ENCODE results near the gene PDGFD.
"Not testable (repeated sequence)": the region's sequence is repeated elsewhere in the genome, so short reads cannot be mapped to it uniquely, and the experiment has no call there.

Gene PDGFD

DNA sequence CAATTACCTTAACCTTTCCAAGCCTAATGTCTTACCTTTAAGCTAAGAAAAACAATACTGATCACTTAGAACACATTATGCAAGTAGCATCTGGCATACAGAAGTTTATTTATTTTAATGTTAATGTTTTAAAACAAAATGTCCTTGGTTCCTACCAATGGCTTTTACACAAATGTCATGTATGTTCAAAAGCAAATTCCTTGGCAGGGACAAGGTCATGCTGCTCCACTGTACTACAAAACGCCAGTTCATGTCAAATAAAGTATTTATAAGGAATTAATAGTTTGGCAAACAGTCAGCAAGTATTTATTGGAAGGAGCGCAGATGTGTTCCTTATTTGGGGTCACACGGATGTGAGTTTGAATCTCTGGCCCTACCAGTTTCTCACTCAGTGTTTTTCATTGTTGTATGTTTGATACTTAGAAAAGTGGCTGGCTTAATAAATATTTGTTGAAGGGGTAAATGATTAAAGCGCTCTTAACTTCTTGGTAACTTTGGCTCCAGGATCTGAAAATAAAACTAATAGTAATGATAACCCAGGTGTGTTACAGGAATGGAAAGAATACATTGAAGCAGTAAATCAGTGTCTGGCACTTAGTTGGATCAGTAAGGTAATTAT is 108.9 kb downstream of the PDGFD start:
- DNase-seq (ENCODE audit: low read depth in 2 of 2) = no peak

DNA sequence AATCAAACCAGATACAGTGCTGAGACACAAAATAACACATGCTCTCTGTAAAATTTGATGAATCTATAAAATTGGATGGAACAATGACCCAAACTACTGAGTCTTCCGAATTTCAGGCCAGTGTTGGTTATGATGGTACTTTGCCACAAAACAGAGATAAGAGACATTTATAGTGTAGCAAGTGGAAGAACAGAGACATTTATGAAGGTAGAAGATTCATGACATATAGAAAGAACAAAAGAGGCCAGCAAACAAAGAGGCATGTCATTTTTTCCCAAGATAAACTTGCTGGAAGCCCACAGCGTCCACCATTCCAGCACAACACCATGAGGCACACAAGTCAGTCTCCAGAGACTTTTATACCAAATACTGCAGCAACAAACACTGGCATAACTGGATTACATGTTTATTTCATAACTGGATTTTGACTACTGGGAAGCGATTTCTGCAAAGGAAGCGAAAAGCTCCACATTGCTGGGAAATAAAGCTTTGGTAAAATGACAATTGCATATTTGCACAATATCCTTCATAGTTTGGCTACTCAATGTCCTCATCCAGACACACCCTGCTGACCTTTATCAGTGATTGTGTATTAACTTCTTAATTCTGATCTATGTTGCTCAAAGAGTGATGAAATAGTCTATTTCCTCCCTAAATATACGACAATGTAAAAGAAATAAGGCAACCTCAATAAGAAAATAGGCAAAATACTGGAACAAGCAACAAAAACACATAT is 110.0 kb downstream of the PDGFD start:
- no peak for DNase-seq (ENCODE audit: low read depth in 2 of 2)

DNA sequence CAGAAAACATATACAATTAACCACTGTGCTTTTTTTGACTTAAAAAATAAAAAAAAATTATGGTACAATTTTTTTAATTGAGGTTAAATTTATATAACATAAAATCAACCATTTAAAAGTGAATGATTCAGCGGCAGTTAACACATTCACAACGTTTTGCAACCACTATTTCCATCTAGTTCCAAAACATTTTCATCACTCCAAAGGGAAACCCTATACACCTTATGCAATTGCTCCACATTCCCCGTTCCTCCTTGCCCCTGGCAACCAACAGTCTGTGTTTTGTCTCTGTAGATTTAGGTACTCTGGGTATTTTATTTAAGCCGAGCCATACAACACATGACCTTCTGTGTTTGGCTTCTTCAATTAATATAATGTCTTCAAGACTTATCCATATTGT is 112.2 kb downstream of the PDGFD start:
- DNase-seq (ENCODE audit: low read depth in 2 of 2) = no peak

DNA sequence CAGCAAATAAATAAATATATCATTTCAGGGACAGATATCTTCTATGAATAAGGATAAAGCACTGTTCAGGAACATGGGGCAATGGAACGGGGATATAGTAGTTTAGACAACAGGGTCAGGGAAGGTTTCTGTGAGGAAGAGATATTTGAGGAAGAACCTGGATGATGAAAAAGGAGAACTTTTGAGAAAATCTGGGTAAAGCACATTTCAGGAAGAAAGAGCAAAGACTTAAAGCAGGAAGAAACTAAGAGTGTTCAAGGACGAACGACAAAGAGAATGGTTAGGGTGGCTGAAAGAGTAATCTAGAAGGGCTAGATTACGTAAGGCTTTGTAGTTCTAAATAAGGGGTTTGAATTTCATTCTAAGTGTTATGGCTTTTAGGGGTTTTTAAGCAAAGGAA is 114.8 kb downstream of the PDGFD start:
- DNase-seq (ENCODE audit: low read depth in 2 of 2) = no peak

DNA sequence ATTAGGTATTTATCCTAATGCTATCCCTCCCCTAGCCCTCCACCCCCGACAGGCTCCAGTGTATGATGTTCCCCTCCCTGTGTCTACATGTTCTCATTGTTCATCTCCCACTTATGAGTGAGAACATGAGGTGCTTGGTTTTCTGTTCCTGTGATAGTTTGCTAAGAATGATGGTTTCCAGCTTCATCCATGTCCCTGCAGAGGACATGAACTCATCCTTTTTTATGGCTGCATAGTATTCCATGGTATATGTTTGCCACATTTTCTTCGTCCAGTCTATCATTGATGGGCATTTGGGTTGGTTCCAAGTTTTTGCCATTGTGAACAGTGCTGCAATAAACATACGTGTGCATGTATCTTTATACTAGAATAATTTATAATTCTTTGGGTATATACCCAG is 117.1 kb downstream of the PDGFD start:
- not testable (repeated sequence) for DNase-seq (ENCODE audit: low read depth in 2 of 2)

DNA sequence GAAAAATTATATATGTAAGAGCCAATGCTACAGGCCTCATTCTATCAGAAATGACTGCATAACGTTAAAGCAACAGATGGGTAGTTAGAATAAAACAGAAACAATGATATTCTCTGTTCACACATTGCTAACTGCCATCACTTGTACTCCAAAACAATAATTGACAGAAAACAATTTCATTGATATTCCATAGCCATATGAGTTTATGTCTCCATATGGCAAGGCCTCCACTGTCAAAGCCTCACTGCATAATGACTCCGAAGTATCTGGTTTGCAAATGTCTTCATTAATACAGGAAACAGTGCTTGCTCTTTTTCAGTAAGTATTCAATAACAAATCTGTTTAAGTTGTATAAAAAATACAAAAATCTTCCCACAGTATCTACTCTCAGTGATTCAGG is 117.6 kb downstream of the PDGFD start:
- DNase-seq (ENCODE audit: low read depth in 2 of 2) = no peak

DNA sequence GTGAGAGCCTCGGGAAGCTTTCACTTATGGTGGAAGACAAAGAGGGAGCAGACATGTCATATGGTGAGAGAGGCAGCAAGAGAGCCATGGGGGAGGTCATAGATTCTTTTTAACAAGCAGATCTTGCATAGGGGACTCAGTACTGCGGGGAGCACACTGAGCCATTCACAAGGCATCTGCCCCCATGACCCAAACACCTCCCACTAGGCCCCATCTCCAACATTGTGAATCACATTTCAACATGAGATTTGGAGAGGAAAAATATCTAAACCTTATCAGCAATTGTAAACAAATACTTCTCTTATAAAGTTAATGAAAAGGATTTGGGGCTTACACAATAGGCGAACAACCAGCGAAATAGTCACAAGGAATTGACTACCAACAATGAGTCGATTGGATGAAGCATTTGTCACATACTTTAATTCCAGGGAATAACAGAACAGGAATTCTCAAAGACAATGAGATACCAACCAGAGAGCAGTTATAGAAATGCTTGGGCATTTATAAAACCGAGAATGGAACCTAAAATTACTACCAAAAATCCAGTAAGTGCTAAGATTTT is 120.2 kb downstream of the PDGFD start:
- DNase-seq (ENCODE audit: low read depth in 2 of 2) = no peak

DNA sequence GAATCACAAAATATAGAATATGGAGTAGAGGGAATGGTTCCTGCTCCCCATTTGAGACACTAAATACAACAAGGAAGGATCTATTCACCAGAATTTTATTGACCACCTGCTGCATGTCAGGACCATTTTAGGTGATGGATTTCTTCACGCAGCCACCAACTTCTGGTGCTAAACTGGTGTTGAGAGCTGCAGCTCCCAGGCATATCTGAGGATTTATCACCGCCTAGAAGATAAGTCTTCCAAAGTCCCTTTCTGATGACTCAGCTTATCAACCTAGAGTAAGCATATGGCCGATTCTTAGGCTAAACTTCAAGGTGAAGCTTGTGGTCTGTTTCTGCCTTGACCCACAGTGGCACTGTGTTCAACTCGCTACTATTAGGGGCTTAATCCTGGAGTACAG is 120.8 kb downstream of the PDGFD start:
- no peak for DNase-seq (ENCODE audit: low read depth in 2 of 2)

DNA sequence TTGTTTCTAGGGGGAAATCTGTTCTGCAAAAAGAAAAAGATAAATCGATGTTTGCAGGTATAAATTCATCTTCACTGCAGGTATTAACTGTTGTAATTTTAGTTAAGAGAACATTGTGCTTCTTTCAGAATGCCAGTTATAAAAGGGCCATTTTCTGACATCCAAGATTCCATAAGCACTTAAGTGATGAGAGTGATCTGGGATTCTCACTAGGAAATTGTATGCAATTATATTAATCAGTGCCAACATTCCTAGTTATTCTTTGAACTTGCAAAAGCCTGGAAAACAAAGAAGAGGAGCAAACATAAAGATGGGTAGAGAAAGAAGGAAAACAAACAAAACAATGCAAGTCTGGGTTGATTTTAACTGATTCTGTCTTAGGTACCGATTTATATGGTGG is 122.2 kb downstream of the PDGFD start:
- no peak for DNase-seq (ENCODE audit: low read depth in 2 of 2)

DNA sequence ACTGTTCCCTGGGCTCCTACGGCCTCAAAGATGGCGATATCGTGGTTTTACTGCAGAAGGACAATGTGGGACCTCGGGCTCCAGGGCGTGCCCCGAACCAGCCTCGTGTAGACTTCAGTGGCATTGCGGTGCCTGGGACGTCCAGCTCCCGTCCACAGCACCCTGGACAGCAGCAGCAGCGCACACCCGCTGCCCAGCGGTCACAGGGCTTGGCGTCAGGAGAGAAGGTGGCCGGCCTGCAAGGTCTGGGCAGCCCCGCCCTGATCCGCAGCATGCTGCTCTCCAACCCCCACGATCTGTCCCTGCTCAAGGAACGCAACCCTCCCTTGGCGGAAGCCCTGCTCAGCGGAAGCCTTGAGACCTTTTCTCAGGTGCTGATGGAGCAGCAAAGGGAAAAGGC is 127.0 kb downstream of the PDGFD start:
- DNase-seq (ENCODE audit: low read depth in 2 of 2) = no peak

DNA sequence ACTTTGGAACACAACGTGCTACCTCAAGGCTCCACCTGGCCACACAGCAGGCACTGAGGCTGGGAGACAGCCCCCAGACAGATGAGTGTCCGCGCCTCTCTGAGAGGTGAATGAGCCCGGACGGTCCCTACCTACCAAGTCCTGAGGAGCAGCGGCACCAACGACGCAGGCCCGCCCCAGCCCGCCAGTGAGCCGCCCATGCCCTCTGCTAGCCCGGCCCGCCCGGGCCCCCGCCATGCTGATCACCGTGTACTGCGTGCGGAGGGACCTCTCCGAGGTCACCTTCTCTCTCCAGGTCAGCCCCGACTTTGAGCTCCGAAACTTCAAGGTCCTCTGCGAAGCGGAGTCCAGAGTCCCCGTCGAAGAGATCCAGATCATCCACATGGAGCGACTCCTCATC is 127.4 kb downstream of the PDGFD start, which contains the start of gene DDI1:
TSS of gene DDI1 (plus strand) at position 53 of the 400 bp plus-strand sequence. CDS start at position 236, 183 bp downstream.
- no peak for DNase-seq (ENCODE audit: low read depth in 2 of 2)

DNA sequence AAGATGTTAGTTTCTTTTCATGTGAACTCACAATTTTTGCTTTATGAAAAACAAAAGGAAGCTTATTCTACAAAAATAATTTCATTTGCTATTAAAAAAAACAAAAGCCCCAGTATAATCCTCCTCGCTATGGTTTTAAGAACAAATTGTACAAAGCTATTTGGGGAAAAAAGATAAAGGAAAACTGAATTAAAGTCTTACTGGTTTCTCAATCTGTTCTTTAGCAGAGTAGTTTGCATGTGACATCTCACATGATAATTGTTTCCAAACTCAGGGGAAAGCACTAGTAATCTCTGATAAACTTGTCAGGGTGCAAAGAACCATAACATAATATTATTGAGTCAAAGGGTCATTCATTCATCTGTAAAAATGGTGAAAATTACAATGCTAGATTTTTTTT is 130.4 kb downstream of the PDGFD start:
- DNase-seq (ENCODE audit: low read depth in 2 of 2) = no peak

DNA sequence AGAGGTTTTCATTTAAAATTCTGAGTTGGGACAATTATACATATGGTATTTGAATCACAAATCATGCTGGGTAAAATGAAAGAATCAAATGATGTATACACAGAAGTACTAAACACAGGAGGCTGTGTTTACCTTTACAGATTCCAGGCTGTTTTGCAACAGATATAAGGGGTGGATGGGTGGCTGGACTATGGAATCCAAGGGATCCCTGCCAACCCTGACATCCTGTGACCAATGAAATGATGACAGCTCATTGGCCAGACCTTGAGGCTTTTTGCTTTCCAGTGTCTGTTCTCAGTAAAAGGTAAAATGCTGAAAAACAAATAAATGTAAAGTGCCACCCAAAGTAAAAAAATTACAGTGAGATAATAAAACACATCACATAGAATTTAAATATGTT is 130.8 kb downstream of the PDGFD start:
- no peak for DNase-seq (ENCODE audit: low read depth in 2 of 2)

DNA sequence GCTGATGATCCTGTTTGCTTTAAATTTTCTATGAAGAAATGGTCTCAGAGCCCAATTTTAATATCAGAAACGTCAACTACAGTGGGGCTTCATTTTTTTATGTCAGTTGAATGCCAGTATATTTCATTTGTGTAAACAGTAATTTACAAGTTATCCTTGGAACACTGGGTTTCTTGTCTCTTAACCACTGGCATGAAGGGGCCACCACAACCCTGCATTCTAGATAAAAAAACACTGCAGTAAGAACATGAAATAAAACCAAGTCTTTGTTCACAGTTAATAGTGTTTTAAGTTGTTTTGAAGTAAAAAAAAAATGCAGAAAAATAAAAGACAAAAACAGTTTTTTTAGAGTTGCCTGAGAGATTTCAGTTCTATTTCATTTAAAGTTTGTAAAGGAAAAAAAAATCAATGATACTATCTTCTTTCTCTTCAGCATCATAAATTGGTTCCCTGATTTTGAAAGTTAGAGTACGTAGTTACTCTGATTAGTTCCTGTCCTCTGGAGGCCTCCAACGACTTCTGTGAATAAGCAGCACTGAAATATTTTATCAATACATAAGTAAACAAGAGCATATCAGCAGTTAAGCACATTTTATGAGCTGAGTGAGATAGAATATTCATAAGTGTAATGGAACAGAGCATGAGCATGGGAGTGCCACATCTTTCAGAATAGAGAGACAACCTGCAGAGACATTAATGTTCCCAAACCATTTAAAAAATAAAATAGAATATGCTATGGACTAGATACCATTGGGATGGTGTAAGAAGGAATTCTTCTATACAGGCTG is 135.3 kb downstream of the PDGFD start:
- no peak for DNase-seq (ENCODE audit: low read depth in 2 of 2)

DNA sequence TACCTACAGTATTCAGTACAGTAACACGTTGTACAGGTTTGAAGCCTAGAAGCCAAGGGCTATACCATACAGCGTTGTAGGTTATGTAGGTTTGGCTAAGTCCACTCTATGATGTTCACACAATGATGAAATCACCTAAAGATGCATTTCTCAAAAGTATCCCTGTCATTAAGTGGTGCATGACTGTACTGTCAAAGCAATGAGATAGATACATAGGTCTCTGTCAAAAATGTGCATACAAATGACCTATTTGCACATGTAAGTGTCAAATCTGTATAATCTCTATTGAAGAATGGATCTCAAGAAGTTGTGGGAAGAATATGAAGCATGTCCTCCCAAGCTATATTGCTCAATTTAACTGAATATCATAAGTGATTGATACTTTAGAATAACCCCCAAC is 139.4 kb downstream of the PDGFD start:
- DNase-seq (ENCODE audit: low read depth in 2 of 2) = no peak

DNA sequence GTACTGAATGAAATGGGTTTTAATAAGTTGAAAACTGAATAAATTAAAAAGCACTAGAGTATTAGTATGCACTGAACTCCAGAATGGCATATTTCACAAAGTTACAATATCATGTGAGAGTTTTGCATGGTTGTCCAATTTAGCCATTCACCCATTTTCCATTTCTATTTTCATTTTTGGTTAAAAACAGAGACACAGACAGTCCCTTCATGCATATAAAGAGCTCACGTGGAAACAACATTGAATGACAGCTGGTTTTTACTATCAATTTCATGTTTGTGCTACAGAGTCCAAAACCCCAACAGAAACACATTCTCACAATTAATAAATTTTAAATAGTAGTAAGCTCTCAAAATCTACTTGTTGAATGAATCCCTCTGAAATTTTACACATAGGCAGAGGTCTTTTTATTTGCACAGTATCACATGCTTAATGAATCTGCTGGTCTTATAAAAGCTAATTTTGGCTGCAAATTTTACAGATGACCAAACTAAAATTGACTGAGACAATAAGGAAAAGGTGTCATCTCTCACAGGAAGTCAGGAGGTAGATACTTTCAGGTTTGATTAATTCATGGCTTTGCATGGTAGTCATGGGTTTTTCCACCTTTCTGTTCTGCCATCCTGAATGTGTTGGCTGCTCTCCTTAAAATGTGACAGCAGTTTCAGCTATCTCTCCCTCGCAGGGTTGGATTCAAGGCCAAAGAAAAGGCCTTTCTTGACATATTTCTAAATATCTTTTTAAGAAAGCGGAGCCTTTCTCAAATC is 148.1 kb downstream of the PDGFD start:
- no peak for DNase-seq (ENCODE audit: low read depth in 2 of 2)

DNA sequence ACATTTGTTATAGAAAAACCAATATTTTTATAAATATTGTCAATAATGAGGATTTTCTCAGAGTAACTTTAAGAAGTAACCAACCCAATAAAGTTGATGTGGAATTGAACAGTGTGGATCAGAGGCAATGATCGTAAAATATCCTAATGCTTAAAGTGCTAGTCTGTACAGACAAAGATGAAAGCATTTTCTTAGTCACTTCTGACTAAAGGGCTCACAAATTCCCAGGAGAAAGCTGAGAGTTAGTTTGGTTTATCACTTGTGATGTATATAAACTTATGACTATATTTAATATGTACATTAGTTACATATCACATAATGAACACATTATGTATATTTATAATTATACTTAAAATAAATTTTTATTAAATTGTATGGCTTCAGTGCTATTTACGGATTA is 152.9 kb downstream of the PDGFD start:
- DNase-seq (ENCODE audit: low read depth in 2 of 2) = no peak

DNA sequence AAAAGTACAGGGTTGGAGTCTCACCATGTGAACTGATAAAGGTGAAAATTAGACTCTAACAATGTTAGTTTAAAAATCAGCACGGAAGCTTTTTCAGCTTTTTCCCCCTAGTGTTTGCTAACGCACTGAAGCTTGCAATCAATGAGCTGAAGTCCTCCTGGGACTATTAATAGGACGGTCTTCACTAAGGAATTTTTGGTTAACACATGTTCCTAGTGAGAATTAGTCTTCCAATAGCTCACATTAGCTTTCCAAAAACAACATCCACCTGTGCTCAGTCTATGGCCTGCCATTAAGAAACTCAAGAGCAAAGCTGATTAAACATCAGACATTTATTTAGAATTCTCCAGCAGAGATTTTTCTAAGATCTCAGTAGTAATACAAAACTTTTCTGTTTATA is 154.2 kb downstream of the PDGFD start:
- no peak for DNase-seq (ENCODE audit: low read depth in 2 of 2)

DNA sequence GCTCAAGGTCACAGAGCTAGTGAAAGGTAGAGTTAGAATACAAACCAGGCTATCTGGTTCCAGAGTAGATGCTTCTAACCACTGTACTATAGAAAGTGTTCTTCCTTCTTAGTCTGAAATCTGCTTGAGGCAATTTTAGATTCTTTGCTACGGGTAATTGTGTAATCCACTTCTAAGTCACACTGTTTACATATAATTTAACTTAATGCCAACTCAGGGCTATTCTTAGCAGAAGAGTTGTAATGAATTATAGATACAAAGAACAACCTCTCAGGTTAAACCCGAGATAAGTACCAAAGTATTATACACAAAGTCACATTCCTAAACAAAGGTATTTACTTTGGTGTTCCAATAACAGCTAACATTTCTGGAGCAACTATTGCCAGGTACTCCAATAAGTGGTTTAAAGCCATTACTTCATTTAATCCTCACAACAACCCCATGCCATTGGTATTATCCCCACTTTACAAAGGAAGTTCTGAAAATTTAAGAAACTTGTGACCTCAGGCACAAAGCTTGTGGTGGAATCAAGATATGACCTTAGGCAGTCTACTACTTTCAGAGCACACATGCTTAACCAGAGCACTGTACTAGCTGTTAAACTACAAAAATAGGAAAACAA is 158.6 kb downstream of the PDGFD start:
- no peak for DNase-seq (ENCODE audit: low read depth in 2 of 2)

DNA sequence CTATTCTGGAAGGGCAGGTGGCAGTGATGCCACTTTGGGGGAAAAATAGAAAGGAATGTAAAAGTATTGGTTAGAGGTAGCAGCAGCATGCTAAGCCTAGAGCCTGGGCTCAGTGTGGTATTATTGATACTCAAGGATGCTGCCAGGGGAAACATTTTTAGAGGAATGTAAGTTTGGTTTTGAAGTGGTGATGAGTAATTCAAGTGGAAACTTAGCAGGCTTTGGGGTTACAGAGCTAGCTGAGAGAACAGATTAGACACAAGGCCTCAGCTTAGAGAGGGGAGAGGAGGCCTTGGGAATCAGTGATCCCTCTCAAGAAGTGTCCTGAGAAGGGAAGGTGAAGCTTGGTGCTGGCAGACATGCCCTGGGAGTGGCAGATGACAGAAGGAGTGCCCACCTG is 160.5 kb downstream of the PDGFD start:
- no peak for DNase-seq (ENCODE audit: low read depth in 2 of 2)

DNA sequence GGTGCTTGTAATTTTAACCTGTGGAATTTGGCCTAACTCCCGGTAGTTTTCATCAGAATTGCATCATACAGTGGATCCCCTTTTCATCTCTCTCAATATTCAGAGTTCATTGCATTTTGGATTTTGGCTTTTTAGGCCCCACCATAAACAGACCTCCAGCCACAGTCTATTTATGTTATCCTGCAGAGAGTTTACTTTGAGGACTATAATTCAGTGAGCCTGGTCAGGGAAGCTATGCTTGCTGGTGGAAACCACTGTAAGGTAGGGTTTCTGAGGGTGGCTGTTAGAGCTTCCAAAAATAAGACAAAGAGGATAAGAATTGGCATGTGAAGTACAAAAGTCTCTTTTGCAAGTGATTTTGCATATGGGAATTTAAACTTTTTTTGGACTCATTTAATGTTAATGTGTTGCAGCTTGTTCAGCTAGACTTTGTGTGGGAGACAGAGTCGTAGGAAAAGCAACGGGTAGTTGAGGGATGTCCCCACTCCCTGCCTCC is 162.3 kb downstream of the PDGFD start:
- DNase-seq (ENCODE audit: low read depth in 2 of 2) = no peak
